Measurements from ENCODE around the gene PIK3R5. TPM values are rescaled to one million over a fixed set of nuclear protein-coding genes. Genes with fewer than 3 reads are reported as not detected.

The PIK3R5 gene
- total and polyA plus RNA-seq, 2 donors (not counting 1 experiment from before 2014, with no cell fraction given): 63.1 to 70.0 TPM

DNA sequence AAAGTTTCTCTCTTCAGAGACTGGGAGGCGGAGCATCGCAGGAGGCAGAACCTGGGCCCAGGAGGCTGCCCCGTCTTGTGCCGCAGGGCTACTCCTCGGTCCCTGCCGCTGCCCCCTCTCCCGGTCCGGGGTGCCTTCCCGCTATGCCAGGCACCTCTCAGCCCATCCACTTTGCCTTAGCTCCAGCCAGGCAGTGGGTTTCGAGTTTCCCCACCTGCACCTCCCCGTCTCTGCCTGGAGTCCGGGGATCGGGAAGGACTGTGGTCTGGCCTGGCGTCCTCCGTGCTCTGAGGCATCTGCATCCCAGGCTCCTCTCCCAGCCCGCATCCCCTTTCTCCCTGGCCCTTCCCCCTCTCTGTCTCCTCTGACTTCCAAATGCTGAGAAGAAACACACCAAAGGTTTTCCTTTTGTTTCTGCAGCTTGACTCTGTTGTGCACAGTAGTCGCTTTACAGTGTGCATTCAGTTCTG is 71.3 kb downstream of the PIK3R5 start:
- Histone ChIP-seq H3K79me2 (ENCODE audit: control insufficient read depth, insufficient read depth, low read length) (no peaks in the 10 kb centered on the region), H3K4me2 (replicated peaks; ENCODE audit: low read depth, low read length, poor library complexity, severe bottlenecking) (no peak overlapping the region), H3K9me3 (ENCODE audit: control extremely low read depth in 1 of 3, control insufficient read depth in 2 of 3, insufficient read depth in 1 of 3, low read length in 2 of 3) (no peaks in the 10 kb centered on the region), H4K20me1 (ENCODE audit: control insufficient read depth, insufficient read depth, low read length, poor library complexity, severe bottlenecking) (no peaks in the 10 kb centered on the region), H3K4me1 (ENCODE audit: control insufficient read depth in 2 of 2, insufficient read depth in 2 of 2, low read length in 2 of 2) (peaks cover 17 to 31% of the 10 kb centered on the region in 2 donors), H3K27me3 (replicated peaks in 1 of 4; ENCODE audit: control extremely low read depth in 1 of 4, control insufficient read depth in 3 of 4, insufficient read depth in 4 of 4, low read length in 3 of 4) (no peaks in the 10 kb centered on the region), H3K36me3 (replicated peaks in 1 of 2; ENCODE audit: control extremely low read depth in 1 of 2, control insufficient read depth in 1 of 2, extremely low read depth in 1 of 2, insufficient read depth in 2 of 2, low read length in 1 of 2) (peaks cover 0 to 64% of the 10 kb centered on the region in 2 experiments), H3K27ac (ENCODE audit: low read length in 2 of 2) (no peak overlapping the region), H2AFZ (ENCODE audit: insufficient read depth, low read depth, low read length, poor library complexity, severe bottlenecking) (no peak overlapping the region), H3K4me3 (ENCODE audit: control extremely low read depth in 1 of 5, extremely low read depth in 1 of 5, insufficient read depth in 1 of 5, low read depth in 2 of 5, low read length in 4 of 5) (no peak overlapping the region), H3K9ac (ENCODE audit: low read length) (no peak overlapping the region)
- TF ChIP-seq, protein P1, sequence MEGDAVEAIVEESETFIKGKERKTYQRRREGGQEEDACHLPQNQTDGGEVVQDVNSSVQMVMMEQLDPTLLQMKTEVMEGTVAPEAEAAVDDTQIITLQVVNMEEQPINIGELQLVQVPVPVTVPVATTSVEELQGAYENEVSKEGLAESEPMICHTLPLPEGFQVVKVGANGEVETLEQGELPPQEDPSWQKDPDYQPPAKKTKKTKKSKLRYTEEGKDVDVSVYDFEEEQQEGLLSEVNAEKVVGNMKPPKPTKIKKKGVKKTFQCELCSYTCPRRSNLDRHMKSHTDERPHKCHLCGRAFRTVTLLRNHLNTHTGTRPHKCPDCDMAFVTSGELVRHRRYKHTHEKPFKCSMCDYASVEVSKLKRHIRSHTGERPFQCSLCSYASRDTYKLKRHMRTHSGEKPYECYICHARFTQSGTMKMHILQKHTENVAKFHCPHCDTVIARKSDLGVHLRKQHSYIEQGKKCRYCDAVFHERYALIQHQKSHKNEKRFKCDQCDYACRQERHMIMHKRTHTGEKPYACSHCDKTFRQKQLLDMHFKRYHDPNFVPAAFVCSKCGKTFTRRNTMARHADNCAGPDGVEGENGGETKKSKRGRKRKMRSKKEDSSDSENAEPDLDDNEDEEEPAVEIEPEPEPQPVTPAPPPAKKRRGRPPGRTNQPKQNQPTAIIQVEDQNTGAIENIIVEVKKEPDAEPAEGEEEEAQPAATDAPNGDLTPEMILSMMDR (IDR thresholded peaks at IDR 0.05): no peak
- TF ChIP-seq EZH2 (IDR thresholded peaks at IDR 0.05; ENCODE audit: borderline replicate concordance, insufficient read depth, low read depth, low read length, poor library complexity, severe bottlenecking): no peak
- CTCF ChIA-PET: interaction anchor here (0.7 to 6.2 kb wide), 29 partner anchors 14 to 1025 kb away, joined by 3 to 56 read pairs (median 6); partner anchors contain the start of genes MFSD6L, PIK3R5 and PIK3R6
- Mint-ChIP-seq H3K27me3 (no peaks in the 10 kb centered on the region), H3K4me1 (peaks cover 38% of the 10 kb centered on the region), H3K9me3 (ENCODE audit: insufficient read depth) (no peaks in the 10 kb centered on the region), H3K27ac (no peak overlapping the region), H3K4me3 (no peak overlapping the region)
- POLR2A ChIA-PET: interaction anchor here (0.6 kb wide), 1 partner anchor 92 kb away, joined by 3 read pairs; no protein-coding TSS in a partner anchor
- ATAC-seq (ENCODE audit: low read depth) (no peak), DNase-seq (no peak)
- 96% methylated on average over 17 of the region's 17 CpGs for WGBS (ENCODE audit: insufficient coverage)
- intact Hi-C loops (cut with micrococcal nuclease): loop anchor here (2.0 kb wide), 1 partner anchor 103 kb away; no protein-coding TSS in a partner anchor

DNA sequence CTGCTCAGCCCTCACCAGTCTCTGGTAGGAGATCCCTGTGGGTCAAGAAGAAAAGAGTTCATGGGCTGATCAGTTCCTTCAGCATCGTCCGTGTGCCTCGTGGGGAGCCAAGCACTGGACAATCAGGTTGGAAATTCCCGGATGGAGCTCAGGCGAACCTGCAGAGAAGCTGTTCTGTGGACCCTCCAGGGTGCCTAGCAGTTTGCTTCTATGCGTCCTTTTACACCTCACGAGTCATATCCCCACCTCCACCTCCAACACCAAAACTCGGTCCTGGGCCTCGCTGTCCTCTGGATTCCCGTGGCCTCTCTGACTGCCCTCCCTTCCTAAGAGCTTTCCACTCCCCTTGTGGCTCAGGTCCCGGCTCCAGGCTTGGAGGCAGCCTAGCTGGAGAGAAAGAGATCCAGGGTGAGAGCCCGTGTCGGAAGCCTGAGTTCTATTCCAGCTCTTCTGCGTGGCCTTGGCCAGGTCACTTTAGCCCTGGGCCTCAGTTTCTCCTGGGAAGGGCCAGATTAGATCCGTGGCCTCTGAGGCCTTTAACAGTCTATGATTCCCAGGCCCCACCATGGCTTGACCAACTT is 71.8 kb downstream of the PIK3R5 start:
- Histone ChIP-seq H4K20me1 (ENCODE audit: control insufficient read depth, insufficient read depth, low read length, poor library complexity, severe bottlenecking) (no peaks in the 10 kb centered on the region), H3K27ac (ENCODE audit: low read length in 2 of 2) (no peak overlapping the region), H3K4me2 (replicated peaks; ENCODE audit: low read depth, low read length, poor library complexity, severe bottlenecking) (no peak overlapping the region), H3K4me3 (ENCODE audit: control extremely low read depth in 1 of 5, extremely low read depth in 1 of 5, insufficient read depth in 1 of 5, low read depth in 2 of 5, low read length in 4 of 5) (no peak overlapping the region), H3K9ac (ENCODE audit: low read length) (no peak overlapping the region), H3K27me3 (replicated peaks in 1 of 4; ENCODE audit: control extremely low read depth in 1 of 4, control insufficient read depth in 3 of 4, insufficient read depth in 4 of 4, low read length in 3 of 4) (no peaks in the 10 kb centered on the region), H3K36me3 (replicated peaks in 1 of 2; ENCODE audit: control extremely low read depth in 1 of 2, control insufficient read depth in 1 of 2, extremely low read depth in 1 of 2, insufficient read depth in 2 of 2, low read length in 1 of 2) (peaks cover 0 to 70% of the 10 kb centered on the region in 2 experiments), H2AFZ (ENCODE audit: insufficient read depth, low read depth, low read length, poor library complexity, severe bottlenecking) (no peak overlapping the region), H3K79me2 (ENCODE audit: control insufficient read depth, insufficient read depth, low read length) (no peaks in the 10 kb centered on the region), H3K9me3 (ENCODE audit: control extremely low read depth in 1 of 3, control insufficient read depth in 2 of 3, insufficient read depth in 1 of 3, low read length in 2 of 3) (no peaks in the 10 kb centered on the region), H3K4me1 (ENCODE audit: control insufficient read depth in 2 of 2, insufficient read depth in 2 of 2, low read length in 2 of 2) (peaks cover 12 to 26% of the 10 kb centered on the region in 2 donors)
- Mint-ChIP-seq H3K9me3 (ENCODE audit: insufficient read depth) (no peaks in the 10 kb centered on the region), H3K4me3 (no peak overlapping the region), H3K4me1 (peaks cover 33% of the 10 kb centered on the region), H3K27ac (no peak overlapping the region), H3K27me3 (no peaks in the 10 kb centered on the region)
- DNase-seq (no peak), ATAC-seq (ENCODE audit: low read depth) (no peak)
- no peak for TF ChIP-seq EZH2 (IDR thresholded peaks at IDR 0.05; ENCODE audit: borderline replicate concordance, insufficient read depth, low read depth, low read length, poor library complexity, severe bottlenecking)
- TF ChIP-seq, protein P1 (IDR thresholded peaks at IDR 0.05): no peak
- intact Hi-C loops (cut with micrococcal nuclease): loop anchor here (2.0 kb wide), 1 partner anchor 103 kb away; no protein-coding TSS in a partner anchor
- WGBS (ENCODE audit: insufficient coverage): 97% methylated on average over 14 of the region's 15 CpGs
- POLR2A ChIA-PET: no interaction called here
- CTCF ChIA-PET: interaction anchor here (0.7 to 6.2 kb wide), 12 partner anchors 19 to 510 kb away, joined by 3 to 56 read pairs (median 12); partner anchors contain the start of gene MFSD6L

Data from B cell (primary cell).